ENCODE data around the gene AJM1.
"Not testable (repeated sequence)": the region's sequence is repeated elsewhere in the genome, so short reads cannot be mapped to it uniquely, and the experiment has no call there.

The AJM1 gene

DNA sequence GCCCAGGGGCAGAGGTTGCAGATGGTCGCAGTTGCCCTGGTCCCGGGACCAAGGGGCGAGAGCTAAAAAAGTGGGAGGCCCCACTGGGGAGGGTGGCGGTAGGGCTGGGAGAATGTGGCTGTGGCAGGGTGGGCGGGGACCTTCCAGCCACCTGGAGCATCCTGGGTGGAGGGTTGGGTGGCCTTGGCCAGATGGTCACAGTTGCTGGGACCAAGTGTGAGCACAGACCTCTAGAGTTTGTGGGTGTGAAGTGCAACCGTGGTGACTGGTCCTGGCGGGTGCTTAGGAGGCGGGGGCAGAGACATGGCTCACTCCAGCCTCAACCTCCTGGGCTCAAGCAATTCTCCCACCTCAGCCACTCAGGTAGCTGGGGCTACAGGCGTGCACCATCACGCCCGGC lies 38.4 kb downstream of the AJM1 start:
- no peak overlapping the region for H3K27ac Mint-ChIP-seq
- no peaks in the 10 kb centered on the region for H3K4me1 Mint-ChIP-seq
- no peaks in the 10 kb centered on the region for H3K36me3 Mint-ChIP-seq (ENCODE audit: low read depth)
- peaks cover 23% of the 10 kb centered on the region for H3K27me3 Mint-ChIP-seq (ENCODE audit: low read depth, poor library complexity)
- DNase-seq, result no peak
- H3K4me3 Mint-ChIP-seq, result no peak overlapping the region
- TF ChIP-seq, protein P1, sequence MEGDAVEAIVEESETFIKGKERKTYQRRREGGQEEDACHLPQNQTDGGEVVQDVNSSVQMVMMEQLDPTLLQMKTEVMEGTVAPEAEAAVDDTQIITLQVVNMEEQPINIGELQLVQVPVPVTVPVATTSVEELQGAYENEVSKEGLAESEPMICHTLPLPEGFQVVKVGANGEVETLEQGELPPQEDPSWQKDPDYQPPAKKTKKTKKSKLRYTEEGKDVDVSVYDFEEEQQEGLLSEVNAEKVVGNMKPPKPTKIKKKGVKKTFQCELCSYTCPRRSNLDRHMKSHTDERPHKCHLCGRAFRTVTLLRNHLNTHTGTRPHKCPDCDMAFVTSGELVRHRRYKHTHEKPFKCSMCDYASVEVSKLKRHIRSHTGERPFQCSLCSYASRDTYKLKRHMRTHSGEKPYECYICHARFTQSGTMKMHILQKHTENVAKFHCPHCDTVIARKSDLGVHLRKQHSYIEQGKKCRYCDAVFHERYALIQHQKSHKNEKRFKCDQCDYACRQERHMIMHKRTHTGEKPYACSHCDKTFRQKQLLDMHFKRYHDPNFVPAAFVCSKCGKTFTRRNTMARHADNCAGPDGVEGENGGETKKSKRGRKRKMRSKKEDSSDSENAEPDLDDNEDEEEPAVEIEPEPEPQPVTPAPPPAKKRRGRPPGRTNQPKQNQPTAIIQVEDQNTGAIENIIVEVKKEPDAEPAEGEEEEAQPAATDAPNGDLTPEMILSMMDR (IDR thresholded peaks at IDR 0.05), result no peak
- H3K9me3 Mint-ChIP-seq, result peaks cover 5% of the 10 kb centered on the region

GRCh38 chr9:136881691-136882108 lies 39.4 kb downstream of the AJM1 start:
- no peaks in the 10 kb centered on the region for H3K4me1 Mint-ChIP-seq
- H3K9me3 Mint-ChIP-seq, result no peaks in the 10 kb centered on the region
- H3K36me3 Mint-ChIP-seq (ENCODE audit: low read depth), result no peaks in the 10 kb centered on the region
- no peak overlapping the region for H3K27ac Mint-ChIP-seq
- no peak for DNase-seq
- H3K27me3 Mint-ChIP-seq (ENCODE audit: low read depth, poor library complexity), result peaks cover 14% of the 10 kb centered on the region
- H3K4me3 Mint-ChIP-seq, result no peak overlapping the region
- TF ChIP-seq, protein P1 (IDR thresholded peaks at IDR 0.05), result no peak

DNA sequence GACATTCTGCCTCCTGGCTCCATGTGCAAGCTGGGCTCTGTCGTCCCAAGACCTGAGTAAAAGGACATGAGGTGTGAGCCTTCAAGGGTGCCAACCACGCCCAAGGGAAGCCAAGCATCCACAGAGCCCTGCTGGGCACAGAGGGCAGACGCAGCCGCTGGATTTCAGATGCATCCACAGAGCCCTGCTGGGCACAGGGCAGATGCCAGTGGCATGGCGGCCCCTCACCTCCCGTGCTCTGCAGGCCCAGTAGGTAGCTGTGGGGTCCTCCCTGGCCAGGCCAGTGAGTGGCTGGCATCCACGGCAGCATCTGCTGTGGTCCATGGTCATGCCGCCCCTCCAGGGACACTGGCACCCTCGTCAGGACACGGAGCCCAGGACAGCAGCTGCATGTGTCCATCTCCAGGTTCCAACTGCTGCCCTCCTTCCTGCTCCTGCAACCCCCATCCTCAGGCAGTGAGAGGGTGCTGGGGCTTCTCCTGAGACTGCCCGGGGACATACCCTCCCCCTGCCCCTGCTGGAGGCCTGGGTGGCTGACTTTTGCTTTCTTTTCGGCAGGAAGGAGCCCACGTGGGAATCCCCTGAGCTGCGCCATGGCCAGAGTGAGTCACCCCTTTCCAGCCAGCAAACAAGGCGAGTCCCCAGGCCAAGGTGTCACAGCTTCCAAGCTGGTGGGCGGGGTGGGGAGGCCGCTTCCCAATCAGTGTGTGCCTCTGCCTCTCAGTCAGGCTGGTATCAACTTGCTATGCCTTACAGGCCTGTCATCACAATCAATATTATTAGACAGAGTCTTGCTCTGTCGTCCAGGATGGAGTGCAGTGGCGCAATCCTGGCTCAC lies 40.0 kb downstream of the AJM1 start:
- H3K27me3 Mint-ChIP-seq (ENCODE audit: low read depth, poor library complexity), result peaks cover 14% of the 10 kb centered on the region
- no peaks in the 10 kb centered on the region for H3K36me3 Mint-ChIP-seq (ENCODE audit: low read depth)
- peaks cover 6% of the 10 kb centered on the region for H3K4me1 Mint-ChIP-seq
- no peak overlapping the region for H3K4me3 Mint-ChIP-seq
- TF ChIP-seq, protein P1 (IDR thresholded peaks at IDR 0.05), result no peak
- no peaks in the 10 kb centered on the region for H3K9me3 Mint-ChIP-seq
- DNase-seq, result no peak
- no peak overlapping the region for H3K27ac Mint-ChIP-seq

DNA sequence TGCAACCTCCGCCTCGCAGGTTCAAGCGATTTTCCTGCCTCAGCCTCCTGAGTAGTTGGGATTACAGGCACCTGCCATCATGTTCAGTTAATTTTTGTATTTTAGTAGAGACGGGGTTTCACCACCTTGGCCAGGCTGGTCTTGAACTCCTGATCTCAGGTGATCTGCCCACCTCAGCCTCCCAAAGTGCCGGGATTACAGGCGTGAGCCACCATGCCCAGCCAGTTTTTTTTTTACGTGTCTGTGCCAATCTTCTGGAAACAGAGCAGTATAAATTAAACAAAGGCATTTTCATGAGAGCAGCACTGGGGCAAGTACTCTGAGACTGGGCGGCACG lies 40.6 kb downstream of the AJM1 start:
- H3K4me1 Mint-ChIP-seq; H3K4me3 Mint-ChIP-seq; H3K27ac Mint-ChIP-seq; H3K36me3 Mint-ChIP-seq (ENCODE audit: low read depth); DNase-seq; H3K9me3 Mint-ChIP-seq: not testable (repeated sequence)
- H3K27me3 Mint-ChIP-seq (ENCODE audit: low read depth, poor library complexity), result peaks cover 11% of the 10 kb centered on the region

GRCh38 chr9:136883670-136884069 lies 41.4 kb downstream of the AJM1 start:
- H3K27me3 Mint-ChIP-seq (ENCODE audit: low read depth, poor library complexity); H3K4me3 Mint-ChIP-seq; H3K4me1 Mint-ChIP-seq; H3K9me3 Mint-ChIP-seq; H3K36me3 Mint-ChIP-seq (ENCODE audit: low read depth); DNase-seq; H3K27ac Mint-ChIP-seq: not testable (repeated sequence)

DNA sequence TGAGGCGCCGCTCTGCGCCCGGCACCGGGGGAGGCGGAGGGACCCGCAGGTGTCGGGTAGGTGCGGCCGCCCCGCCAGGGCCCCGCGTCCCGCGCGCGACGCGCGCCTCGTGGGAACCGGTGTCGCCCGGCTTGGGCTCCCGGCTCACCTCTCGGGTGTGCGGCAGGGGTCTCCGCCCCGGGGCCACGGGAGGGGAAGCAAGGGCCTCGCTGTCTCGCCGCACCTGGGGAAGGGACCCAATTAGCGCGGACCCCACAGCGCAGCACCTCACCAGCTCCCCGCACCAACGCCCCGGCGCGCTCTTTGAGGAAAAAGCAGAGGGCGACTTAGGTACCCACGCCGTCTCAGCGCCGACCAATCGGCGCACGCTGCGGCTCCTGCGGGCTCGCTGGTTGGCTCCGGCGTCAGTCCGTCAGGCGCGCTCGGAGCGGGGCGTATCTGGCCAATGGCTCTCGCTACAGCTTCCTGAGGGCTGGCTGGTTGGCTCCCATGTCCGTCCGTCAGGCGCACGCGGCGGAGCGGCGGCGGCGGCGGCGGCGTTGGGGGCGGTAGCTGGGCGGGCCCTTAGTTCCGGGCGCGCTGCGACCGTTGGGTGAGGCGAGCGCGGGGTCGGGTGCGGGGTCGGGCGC lies 43.8 kb downstream of the AJM1 start, which contains the start of gene TRAF2:
TRAF2 (plus strand) TSS at position 567 of the 629 bp plus-strand sequence. CDS start 12,225 bp downstream, outside the sequence.
- H3K9me3 Mint-ChIP-seq, result no peaks in the 10 kb centered on the region
- no peaks in the 10 kb centered on the region for H3K27me3 Mint-ChIP-seq (ENCODE audit: low read depth, poor library complexity)
- H3K36me3 Mint-ChIP-seq (ENCODE audit: low read depth), result no peaks in the 10 kb centered on the region
- TF ChIP-seq, protein P1 (IDR thresholded peaks at IDR 0.05), result no peak
- H3K4me3 Mint-ChIP-seq, result peak within 1 kb of the TSS; percentile 86
- H3K4me1 Mint-ChIP-seq, result peaks cover 9% of the 10 kb centered on the region
- peak; percentile 99 for DNase-seq
- H3K27ac Mint-ChIP-seq, result peak within 1 kb of the TSS; percentile 55

All from nephron progenitor cell (in vitro differentiated cells).